Islet of Langerhans (tissue), 1 donor: ENCODE measurements around the gene STX18.

Experiments used
- FAIRE-seq: peaks from one replicate; lab custom pipeline; 2011; peaks lifted over from hg19 to GRCh38; lab: Jason Lieb, UNC

Gene STX18

GRCh38 chr4:4418676-4419390, 123.0 kb downstream of the STX18 start:
- FAIRE-seq, result no peak

GRCh38 chr4:4417886-4418285, 124.0 kb downstream of the STX18 start:
- no peak for FAIRE-seq

GRCh38 chr4:4416981-4417380, 124.9 kb downstream of the STX18 start:
- no peak for FAIRE-seq

- FAIRE-seq, result no peak
These were observed 125.7 kb downstream of the STX18 start for GRCh38 chr4:4415806-4416805.

- no peak for FAIRE-seq
These were observed 126.6 kb downstream of the STX18 start for GRCh38 chr4:4415107-4415805.

GRCh38 chr4:4413806-4414205, 128.0 kb downstream of the STX18 start:
- no peak for FAIRE-seq

- no peak for FAIRE-seq
These were observed 128.5 kb downstream of the STX18 start for GRCh38 chr4:4413373-4413725.

- FAIRE-seq, result no peak
These were observed 129.0 kb downstream of the STX18 start for GRCh38 chr4:4412641-4413372.

GRCh38 chr4:4411906-4412305, 129.9 kb downstream of the STX18 start:
- no peak for FAIRE-seq

- FAIRE-seq, result no peak
These were observed 131.6 kb downstream of the STX18 start for GRCh38 chr4:4410271-4410670.

GRCh38 chr4:4409416-4410115, 132.3 kb downstream of the STX18 start:
- FAIRE-seq, result no peak

GRCh38 chr4:4408576-4409335, 133.1 kb downstream of the STX18 start:
- no peak for FAIRE-seq

GRCh38 chr4:4408132-4408523, 133.7 kb downstream of the STX18 start:
- no peak for FAIRE-seq

GRCh38 chr4:4407299-4408131, 134.3 kb downstream of the STX18 start:
- FAIRE-seq, result no peak

GRCh38 chr4:4406455-4407298, 135.2 kb downstream of the STX18 start:
- no peak for FAIRE-seq

GRCh38 chr4:4405358-4405962, 136.4 kb downstream of the STX18 start:
- FAIRE-seq, result no peak

GRCh38 chr4:4402966-4403365, 138.9 kb downstream of the STX18 start:
- FAIRE-seq, result no peak

GRCh38 chr4:4401036-4401435, 140.8 kb downstream of the STX18 start:
- no peak for FAIRE-seq
